Measurements from ENCODE around the gene TEAD1.

GRCh38 chr11:12731841-12732336, 57.7 kb downstream of the TEAD1 start:
- TF ChIP-seq, protein P1, sequence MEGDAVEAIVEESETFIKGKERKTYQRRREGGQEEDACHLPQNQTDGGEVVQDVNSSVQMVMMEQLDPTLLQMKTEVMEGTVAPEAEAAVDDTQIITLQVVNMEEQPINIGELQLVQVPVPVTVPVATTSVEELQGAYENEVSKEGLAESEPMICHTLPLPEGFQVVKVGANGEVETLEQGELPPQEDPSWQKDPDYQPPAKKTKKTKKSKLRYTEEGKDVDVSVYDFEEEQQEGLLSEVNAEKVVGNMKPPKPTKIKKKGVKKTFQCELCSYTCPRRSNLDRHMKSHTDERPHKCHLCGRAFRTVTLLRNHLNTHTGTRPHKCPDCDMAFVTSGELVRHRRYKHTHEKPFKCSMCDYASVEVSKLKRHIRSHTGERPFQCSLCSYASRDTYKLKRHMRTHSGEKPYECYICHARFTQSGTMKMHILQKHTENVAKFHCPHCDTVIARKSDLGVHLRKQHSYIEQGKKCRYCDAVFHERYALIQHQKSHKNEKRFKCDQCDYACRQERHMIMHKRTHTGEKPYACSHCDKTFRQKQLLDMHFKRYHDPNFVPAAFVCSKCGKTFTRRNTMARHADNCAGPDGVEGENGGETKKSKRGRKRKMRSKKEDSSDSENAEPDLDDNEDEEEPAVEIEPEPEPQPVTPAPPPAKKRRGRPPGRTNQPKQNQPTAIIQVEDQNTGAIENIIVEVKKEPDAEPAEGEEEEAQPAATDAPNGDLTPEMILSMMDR (IDR thresholded peaks at IDR 0.05): no peak
- TF ChIP-seq POLR2AphosphoS2 (conservative IDR thresholded peaks at IDR 0.05; ENCODE audit: low read length): no peak
- TF ChIP-seq POLR2A (IDR thresholded peaks at IDR 0.05; ENCODE audit: low read length): no peak
- no peak for TF ChIP-seq CHD2 (IDR thresholded peaks at IDR 0.05; ENCODE audit: low read length, partially characterized antibody)
- no peak for TF ChIP-seq HDAC2 (IDR thresholded peaks at IDR 0.05)
- TF ChIP-seq CBX8 (IDR thresholded peaks at IDR 0.05): no peak
- no peak for TF ChIP-seq ZFP36 (IDR thresholded peaks at IDR 0.05; ENCODE audit: borderline replicate concordance, partially characterized antibody)
- TF ChIP-seq HOXB13 (CRISPR knock-in tag; IDR thresholded peaks at IDR 0.05; ENCODE audit: low read depth): no peak
- no peak for TF ChIP-seq REST (IDR thresholded peaks at IDR 0.05)
- TF ChIP-seq, protein P2, sequence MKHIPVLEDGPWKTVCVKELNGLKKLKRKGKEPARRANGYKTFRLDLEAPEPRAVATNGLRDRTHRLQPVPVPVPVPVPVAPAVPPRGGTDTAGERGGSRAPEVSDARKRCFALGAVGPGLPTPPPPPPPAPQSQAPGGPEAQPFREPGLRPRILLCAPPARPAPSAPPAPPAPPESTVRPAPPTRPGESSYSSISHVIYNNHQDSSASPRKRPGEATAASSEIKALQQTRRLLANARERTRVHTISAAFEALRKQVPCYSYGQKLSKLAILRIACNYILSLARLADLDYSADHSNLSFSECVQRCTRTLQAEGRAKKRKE (CRISPR knock-in tag; IDR thresholded peaks at IDR 0.05; ENCODE audit: low read depth): no peak

Data from A549 (cell line).